WTC11 (cell line): Measurements from ENCODE around the gene TMED1. TPM values are rescaled to one million over a fixed set of nuclear protein-coding genes. Genes with fewer than 3 reads are reported as not detected.

Experiments used
- ATAC-seq: fragments of 200-7000 bp; cut with Tn5 transposase; 2 replicates; pipeline ENCODE4 v1.10.0; 2021; ENCODE audit warnings: mild to moderate bottlenecking, moderate library complexity
- CTCF ChIA-PET: fragments of 300-600 bp; sonication (Branson Sonifier 250); formaldehyde crosslinking; loops from one replicate; lab custom pipeline; 2021; ENCODE audit warnings: antibody characterized with exemption; lab: Charles Lee
- POLR2A ChIA-PET: fragments of 350-600 bp; sonication (Branson Sonifier 250); formaldehyde crosslinking; loops from one replicate; lab custom pipeline; 2021; ENCODE audit warnings: antibody characterized with exemption; lab: Charles Lee
- DNase-seq: peaks from one replicate; pipeline ENCODE4 v3.0.0; 2021; ENCODE audit warnings: low spot score
- H3K27ac Mint-ChIP-seq: 2 replicates; pipeline ENCODE4 v1.8.0; 2021; ENCODE audit warnings: mixed read lengths
- H3K27me3 Mint-ChIP-seq: 2 replicates; pipeline ENCODE4 v1.8.0; 2021; ENCODE audit warnings: low read depth, mild to moderate bottlenecking, moderate library complexity, mixed read lengths
- H3K36me3 Mint-ChIP-seq: 2 replicates; pipeline ENCODE4 v1.8.0; 2021; ENCODE audit warnings: mixed read lengths
- H3K4me1 Mint-ChIP-seq: 2 replicates; pipeline ENCODE4 v1.8.0; 2022; ENCODE audit warnings: mixed read lengths
- H3K4me3 Mint-ChIP-seq: 2 replicates; pipeline ENCODE4 v1.8.0; 2021; ENCODE audit warnings: mild to moderate bottlenecking, moderate library complexity, mixed read lengths
- H3K9me3 Mint-ChIP-seq: 2 replicates; pipeline ENCODE4 v1.8.0; 2021; ENCODE audit warnings: mixed read lengths
- ELF4 ChIP-seq: sonication (generic); formaldehyde crosslinking; IDR thresholded peaks from 2 replicates; pipeline ENCODE4 v1.8.1; 2022; ENCODE audit warnings: low read depth, mild to moderate bottlenecking, moderate library complexity, missing genetic modification reagents
- EMX1 ChIP-seq: fragments of 250-450 bp; sonication (Bioruptor Pico); IDR thresholded peaks from 2 replicates; pipeline ENCODE4 v1.8.0; 2021; ENCODE audit warnings: mild to moderate bottlenecking
- ESRRA ChIP-seq: sonication (generic); formaldehyde crosslinking; IDR thresholded peaks from 2 replicates; pipeline ENCODE4 v1.8.1; 2022; ENCODE audit warnings: mild to moderate bottlenecking, missing genetic modification reagents, borderline replicate concordance
- ETV6 ChIP-seq: sonication (generic); formaldehyde crosslinking; IDR thresholded peaks from 2 replicates; pipeline ENCODE4 v1.8.1; 2022; ENCODE audit warnings: mild to moderate bottlenecking, missing genetic modification reagents
- FOXJ3 ChIP-seq: sonication (generic); formaldehyde crosslinking; IDR thresholded peaks from 2 replicates; pipeline ENCODE4 v1.9.0; 2021; ENCODE audit warnings: missing genetic modification reagents, mild to moderate bottlenecking, borderline replicate concordance
- HMGA2 ChIP-seq: fragments of 250-450 bp; sonication (Bioruptor Pico); IDR thresholded peaks from 2 replicates; pipeline ENCODE4 v1.4.0; 2021; ENCODE audit warnings: mild to moderate bottlenecking, moderate library complexity
- KAT7 ChIP-seq: sonication (generic); formaldehyde crosslinking; IDR thresholded peaks from 2 replicates; pipeline ENCODE4 v1.8.1; 2023; ENCODE audit warnings: missing genetic modification reagents, mild to moderate bottlenecking, borderline replicate concordance
- RORB ChIP-seq: fragments of 250-450 bp; sonication (Bioruptor Pico); IDR thresholded peaks from 2 replicates; pipeline ENCODE4 v1.9.0; 2021; ENCODE audit warnings: mild to moderate bottlenecking
- ZBTB21 ChIP-seq: sonication (generic); formaldehyde crosslinking; IDR thresholded peaks from 2 replicates; pipeline ENCODE4 v1.8.1; 2023; ENCODE audit warnings: mild to moderate bottlenecking, missing genetic modification reagents, borderline replicate concordance
- ZNF232 ChIP-seq: sonication (generic); formaldehyde crosslinking; IDR thresholded peaks from 2 replicates; pipeline ENCODE4 v1.8.0; 2022; ENCODE audit warnings: mild to moderate bottlenecking, missing genetic modification reagents
- ZNF317 ChIP-seq: sonication (generic); formaldehyde crosslinking; IDR thresholded peaks from 2 replicates; pipeline ENCODE4 v1.8.1; 2023; ENCODE audit warnings: low read depth, mild to moderate bottlenecking, moderate library complexity, missing genetic modification reagents, borderline replicate concordance
- total RNA-seq: library from RNA; stranded (reverse); gene quantifications from 3 replicates; pipeline ENCODE4 v1.2.3, GENCODE V29; 2021
- TF ChIP-seq, protein P1 (sequence below): sonication (generic); formaldehyde crosslinking; IDR thresholded peaks from 2 replicates; pipeline ENCODE4 v1.8.0; 2022; ENCODE audit warnings: mild to moderate bottlenecking, missing genetic modification reagents
- TF ChIP-seq, protein P2 (sequence below): sonication (generic); formaldehyde crosslinking; IDR thresholded peaks from 2 replicates; pipeline ENCODE4 v1.8.1; 2022; ENCODE audit warnings: low read depth, mild to moderate bottlenecking, moderate library complexity, missing genetic modification reagents, borderline replicate concordance
- TF ChIP-seq, protein P3 (sequence below): sonication (generic); formaldehyde crosslinking; IDR thresholded peaks from 2 replicates; pipeline ENCODE4 v1.8.1; 2023; ENCODE audit warnings: mild to moderate bottlenecking, missing genetic modification reagents
- TF ChIP-seq, protein P4 (sequence below): sonication (generic); formaldehyde crosslinking; IDR thresholded peaks from 2 replicates; pipeline ENCODE4 v1.8.1; 2022; ENCODE audit warnings: missing genetic modification reagents, borderline replicate concordance
- TF ChIP-seq, protein P5 (sequence below): sonication (generic); formaldehyde crosslinking; IDR thresholded peaks from 2 replicates; pipeline ENCODE4 v1.8.0; 2022; ENCODE audit warnings: mild to moderate bottlenecking, missing genetic modification reagents
- TF ChIP-seq, protein P6 (sequence below): fragments of 250-450 bp; sonication (Bioruptor Pico); IDR thresholded peaks from 2 replicates; pipeline ENCODE4 v1.9.0; 2021; ENCODE audit warnings: moderate library complexity, mild to moderate bottlenecking, inconsistent platforms, borderline replicate concordance
- TF ChIP-seq, protein P7 (sequence below): sonication (generic); formaldehyde crosslinking; IDR thresholded peaks from 2 replicates; pipeline ENCODE4 v1.8.0; 2022; ENCODE audit warnings: missing genetic modification reagents
- TF ChIP-seq, protein P8 (sequence below): sonication (generic); formaldehyde crosslinking; conservative IDR thresholded peaks from 2 replicates; pipeline ENCODE4 v1.8.1; 2023; ENCODE audit warnings: mild to moderate bottlenecking, low read depth, missing genetic modification reagents, moderate library complexity

TMED1 gene
- total RNA-seq, 1 experiment from 2014 or later = 28.5 TPM

DNA sequence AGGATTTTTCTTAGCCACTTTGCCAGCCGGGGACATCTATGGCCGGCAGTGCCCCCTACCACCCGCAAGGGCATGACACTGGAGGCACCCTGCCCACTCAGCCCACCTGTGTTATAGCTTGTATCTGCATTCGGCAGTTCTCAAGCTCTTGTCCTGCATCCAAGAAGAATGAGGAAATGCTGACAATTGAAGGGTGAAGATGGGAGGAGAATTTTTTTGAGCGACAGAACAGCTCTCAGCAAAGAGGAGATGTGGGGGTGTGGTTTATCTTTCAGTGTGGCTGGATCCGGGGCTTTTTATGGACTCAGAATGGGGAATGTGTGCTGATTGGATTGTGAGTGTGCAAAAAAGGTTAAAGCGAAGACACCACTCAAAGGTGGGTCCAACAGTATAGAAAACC, 6.8 kb upstream of the TMED1 start (continued):
- TF ChIP-seq, protein P1, sequence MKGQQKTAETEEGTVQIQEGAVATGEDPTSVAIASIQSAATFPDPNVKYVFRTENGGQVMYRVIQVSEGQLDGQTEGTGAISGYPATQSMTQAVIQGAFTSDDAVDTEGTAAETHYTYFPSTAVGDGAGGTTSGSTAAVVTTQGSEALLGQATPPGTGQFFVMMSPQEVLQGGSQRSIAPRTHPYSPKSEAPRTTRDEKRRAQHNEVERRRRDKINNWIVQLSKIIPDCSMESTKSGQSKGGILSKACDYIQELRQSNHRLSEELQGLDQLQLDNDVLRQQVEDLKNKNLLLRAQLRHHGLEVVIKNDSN = no peak
- no peak for TF ChIP-seq ZNF317 (CRISPR knock-in tag)
- no peak for TF ChIP-seq ZNF232
- TF ChIP-seq, protein P2, sequence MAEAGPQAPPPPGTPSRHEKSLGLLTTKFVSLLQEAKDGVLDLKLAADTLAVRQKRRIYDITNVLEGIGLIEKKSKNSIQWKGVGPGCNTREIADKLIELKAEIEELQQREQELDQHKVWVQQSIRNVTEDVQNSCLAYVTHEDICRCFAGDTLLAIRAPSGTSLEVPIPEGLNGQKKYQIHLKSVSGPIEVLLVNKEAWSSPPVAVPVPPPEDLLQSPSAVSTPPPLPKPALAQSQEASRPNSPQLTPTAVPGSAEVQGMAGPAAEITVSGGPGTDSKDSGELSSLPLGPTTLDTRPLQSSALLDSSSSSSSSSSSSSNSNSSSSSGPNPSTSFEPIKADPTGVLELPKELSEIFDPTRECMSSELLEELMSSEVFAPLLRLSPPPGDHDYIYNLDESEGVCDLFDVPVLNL = no peak
- TF ChIP-seq ZBTB21 (CRISPR knock-in tag) = no peak

DNA sequence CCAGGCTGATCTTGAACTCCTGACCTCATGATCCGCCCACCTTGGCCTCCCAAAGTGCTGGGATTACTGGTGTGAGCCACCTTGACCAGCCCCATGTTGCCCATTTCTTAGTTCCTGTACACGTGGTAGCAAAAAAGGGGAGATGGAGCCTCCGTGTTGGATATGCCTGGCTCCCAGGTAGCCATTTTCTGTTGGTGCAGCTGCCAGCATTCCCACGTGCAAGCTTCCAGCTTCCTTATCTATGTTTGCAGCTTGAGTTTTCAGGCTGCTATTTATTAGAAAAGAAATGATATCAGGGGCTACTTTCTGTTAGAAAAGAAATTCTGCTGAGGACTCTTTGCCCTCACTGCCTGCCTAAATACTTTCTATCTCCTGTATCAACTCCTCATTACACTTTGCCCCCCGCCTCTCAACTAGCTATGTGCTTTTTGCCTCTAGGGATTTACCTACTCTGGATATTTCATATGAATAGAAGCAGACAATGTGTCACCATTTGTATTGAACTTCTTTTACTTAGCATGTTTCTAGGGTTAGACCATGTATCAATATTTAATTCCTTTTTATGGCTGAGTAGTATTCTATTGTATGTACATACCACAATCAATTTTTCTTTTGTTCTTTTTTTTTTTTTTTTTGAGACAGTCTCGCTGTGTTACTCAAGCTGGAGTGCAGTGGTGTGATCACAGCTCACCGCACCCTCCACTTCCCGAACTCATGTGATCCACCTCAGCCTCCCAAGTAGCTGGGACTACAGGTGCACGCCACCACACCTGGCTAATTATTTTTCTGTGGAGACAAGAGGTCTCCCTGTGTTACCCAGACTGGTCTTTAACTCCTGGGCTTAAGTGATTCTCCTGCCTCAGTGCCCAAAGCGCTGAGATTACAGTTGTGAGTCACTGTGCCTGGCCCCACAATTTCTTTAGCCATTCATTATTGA, 3.4 kb upstream of the TMED1 start:
- peaks cover 28% of the 10 kb centered on the region for H3K27me3 Mint-ChIP-seq
- peaks cover 13% of the 10 kb centered on the region for H3K4me1 Mint-ChIP-seq
- H3K4me3 Mint-ChIP-seq = no peak overlapping the region
- ATAC-seq (no peak), DNase-seq (no peak)
- CTCF ChIA-PET = interaction anchor here (0.8 to 8.0 kb wide), 5 partner anchors 17 to 195 kb away, joined by 4 to 135 read pairs (median 9); no protein-coding TSS in a partner anchor
- peaks cover 29% of the 10 kb centered on the region for H3K9me3 Mint-ChIP-seq
- peaks cover 4% of the 10 kb centered on the region; the same call in 1 of the 2 replicates for H3K36me3 Mint-ChIP-seq
- no peak overlapping the region for H3K27ac Mint-ChIP-seq
- POLR2A ChIA-PET = interaction anchor here (0.7 kb wide), 2 partner anchors 31 to 111 kb away, joined by 3 to 5 read pairs; no protein-coding TSS in a partner anchor
- TF ChIP-seq ETV6 (CRISPR knock-in tag) (no peak), ELF4 (CRISPR knock-in tag) (no peak), KAT7 (CRISPR knock-in tag) (no peak), ESRRA (CRISPR knock-in tag) (no peak), ZBTB21 (CRISPR knock-in tag) (no peak), HMGA2 (no peak), RORB (no peak), FOXJ3 (CRISPR knock-in tag) (no peak), EMX1 (no peak)
- TF ChIP-seq, protein P3, sequence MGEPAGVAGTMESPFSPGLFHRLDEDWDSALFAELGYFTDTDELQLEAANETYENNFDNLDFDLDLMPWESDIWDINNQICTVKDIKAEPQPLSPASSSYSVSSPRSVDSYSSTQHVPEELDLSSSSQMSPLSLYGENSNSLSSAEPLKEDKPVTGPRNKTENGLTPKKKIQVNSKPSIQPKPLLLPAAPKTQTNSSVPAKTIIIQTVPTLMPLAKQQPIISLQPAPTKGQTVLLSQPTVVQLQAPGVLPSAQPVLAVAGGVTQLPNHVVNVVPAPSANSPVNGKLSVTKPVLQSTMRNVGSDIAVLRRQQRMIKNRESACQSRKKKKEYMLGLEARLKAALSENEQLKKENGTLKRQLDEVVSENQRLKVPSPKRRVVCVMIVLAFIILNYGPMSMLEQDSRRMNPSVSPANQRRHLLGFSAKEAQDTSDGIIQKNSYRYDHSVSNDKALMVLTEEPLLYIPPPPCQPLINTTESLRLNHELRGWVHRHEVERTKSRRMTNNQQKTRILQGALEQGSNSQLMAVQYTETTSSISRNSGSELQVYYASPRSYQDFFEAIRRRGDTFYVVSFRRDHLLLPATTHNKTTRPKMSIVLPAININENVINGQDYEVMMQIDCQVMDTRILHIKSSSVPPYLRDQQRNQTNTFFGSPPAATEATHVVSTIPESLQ (CRISPR knock-in tag) = no peak
- TF ChIP-seq, protein P4, sequence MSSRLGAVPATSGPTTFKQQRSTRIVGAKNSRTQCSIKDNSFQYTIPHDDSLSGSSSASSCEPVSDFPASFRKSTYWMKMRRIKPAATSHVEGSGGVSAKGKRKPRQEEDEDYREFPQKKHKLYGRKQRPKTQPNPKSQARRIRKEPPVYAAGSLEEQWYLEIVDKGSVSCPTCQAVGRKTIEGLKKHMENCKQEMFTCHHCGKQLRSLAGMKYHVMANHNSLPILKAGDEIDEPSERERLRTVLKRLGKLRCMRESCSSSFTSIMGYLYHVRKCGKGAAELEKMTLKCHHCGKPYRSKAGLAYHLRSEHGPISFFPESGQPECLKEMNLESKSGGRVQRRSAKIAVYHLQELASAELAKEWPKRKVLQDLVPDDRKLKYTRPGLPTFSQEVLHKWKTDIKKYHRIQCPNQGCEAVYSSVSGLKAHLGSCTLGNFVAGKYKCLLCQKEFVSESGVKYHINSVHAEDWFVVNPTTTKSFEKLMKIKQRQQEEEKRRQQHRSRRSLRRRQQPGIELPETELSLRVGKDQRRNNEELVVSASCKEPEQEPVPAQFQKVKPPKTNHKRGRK (CRISPR knock-in tag) = no peak
- TF ChIP-seq, protein P5, sequence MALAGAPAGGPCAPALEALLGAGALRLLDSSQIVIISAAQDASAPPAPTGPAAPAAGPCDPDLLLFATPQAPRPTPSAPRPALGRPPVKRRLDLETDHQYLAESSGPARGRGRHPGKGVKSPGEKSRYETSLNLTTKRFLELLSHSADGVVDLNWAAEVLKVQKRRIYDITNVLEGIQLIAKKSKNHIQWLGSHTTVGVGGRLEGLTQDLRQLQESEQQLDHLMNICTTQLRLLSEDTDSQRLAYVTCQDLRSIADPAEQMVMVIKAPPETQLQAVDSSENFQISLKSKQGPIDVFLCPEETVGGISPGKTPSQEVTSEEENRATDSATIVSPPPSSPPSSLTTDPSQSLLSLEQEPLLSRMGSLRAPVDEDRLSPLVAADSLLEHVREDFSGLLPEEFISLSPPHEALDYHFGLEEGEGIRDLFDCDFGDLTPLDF (CRISPR knock-in tag) = no peak
- TF ChIP-seq, protein P6, sequence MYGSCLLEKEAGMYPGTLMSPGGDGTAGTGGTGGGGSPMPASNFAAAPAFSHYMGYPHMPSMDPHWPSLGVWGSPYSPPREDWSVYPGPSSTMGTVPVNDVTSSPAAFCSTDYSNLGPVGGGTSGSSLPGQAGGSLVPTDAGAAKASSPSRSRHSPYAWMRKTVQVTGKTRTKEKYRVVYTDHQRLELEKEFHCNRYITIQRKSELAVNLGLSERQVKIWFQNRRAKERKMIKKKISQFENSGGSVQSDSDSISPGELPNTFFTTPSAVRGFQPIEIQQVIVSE (CRISPR knock-in tag) = no peak
- TF ChIP-seq, protein P7, sequence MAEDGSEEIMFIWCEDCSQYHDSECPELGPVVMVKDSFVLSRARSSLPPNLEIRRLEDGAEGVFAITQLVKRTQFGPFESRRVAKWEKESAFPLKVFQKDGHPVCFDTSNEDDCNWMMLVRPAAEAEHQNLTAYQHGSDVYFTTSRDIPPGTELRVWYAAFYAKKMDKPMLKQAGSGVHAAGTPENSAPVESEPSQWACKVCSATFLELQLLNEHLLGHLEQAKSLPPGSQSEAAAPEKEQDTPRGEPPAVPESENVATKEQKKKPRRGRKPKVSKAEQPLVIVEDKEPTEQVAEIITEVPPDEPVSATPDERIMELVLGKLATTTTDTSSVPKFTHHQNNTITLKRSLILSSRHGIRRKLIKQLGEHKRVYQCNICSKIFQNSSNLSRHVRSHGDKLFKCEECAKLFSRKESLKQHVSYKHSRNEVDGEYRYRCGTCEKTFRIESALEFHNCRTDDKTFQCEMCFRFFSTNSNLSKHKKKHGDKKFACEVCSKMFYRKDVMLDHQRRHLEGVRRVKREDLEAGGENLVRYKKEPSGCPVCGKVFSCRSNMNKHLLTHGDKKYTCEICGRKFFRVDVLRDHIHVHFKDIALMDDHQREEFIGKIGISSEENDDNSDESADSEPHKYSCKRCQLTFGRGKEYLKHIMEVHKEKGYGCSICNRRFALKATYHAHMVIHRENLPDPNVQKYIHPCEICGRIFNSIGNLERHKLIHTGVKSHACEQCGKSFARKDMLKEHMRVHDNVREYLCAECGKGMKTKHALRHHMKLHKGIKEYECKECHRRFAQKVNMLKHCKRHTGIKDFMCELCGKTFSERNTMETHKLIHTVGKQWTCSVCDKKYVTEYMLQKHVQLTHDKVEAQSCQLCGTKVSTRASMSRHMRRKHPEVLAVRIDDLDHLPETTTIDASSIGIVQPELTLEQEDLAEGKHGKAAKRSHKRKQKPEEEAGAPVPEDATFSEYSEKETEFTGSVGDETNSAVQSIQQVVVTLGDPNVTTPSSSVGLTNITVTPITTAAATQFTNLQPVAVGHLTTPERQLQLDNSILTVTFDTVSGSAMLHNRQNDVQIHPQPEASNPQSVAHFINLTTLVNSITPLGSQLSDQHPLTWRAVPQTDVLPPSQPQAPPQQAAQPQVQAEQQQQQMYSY (CRISPR knock-in tag) = no peak
- TF ChIP-seq, protein P8, sequence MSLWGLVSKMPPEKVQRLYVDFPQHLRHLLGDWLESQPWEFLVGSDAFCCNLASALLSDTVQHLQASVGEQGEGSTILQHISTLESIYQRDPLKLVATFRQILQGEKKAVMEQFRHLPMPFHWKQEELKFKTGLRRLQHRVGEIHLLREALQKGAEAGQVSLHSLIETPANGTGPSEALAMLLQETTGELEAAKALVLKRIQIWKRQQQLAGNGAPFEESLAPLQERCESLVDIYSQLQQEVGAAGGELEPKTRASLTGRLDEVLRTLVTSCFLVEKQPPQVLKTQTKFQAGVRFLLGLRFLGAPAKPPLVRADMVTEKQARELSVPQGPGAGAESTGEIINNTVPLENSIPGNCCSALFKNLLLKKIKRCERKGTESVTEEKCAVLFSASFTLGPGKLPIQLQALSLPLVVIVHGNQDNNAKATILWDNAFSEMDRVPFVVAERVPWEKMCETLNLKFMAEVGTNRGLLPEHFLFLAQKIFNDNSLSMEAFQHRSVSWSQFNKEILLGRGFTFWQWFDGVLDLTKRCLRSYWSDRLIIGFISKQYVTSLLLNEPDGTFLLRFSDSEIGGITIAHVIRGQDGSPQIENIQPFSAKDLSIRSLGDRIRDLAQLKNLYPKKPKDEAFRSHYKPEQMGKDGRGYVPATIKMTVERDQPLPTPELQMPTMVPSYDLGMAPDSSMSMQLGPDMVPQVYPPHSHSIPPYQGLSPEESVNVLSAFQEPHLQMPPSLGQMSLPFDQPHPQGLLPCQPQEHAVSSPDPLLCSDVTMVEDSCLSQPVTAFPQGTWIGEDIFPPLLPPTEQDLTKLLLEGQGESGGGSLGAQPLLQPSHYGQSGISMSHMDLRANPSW = no peak
